Neural cell (in vitro differentiated cells): ENCODE results near the gene DIRAS1.

Experiments
- CTCF ChIP-seq: fragments of 450-650 bp; IDR thresholded peaks from 2 replicates; pipeline ENCODE4 v1.5.1; 2014; ENCODE audit warnings: antibody characterized with exemption, mild to moderate bottlenecking, moderate library complexity; ENCODE audit not compliant: poor library complexity, severe bottlenecking
- EP300 ChIP-seq: fragments of 450-650 bp; conservative IDR thresholded peaks from 2 replicates; pipeline ENCODE4 v1.6.1; 2014; ENCODE audit warnings: antibody characterized with exemption, mild to moderate bottlenecking, moderate library complexity; ENCODE audit not compliant: poor library complexity, severe bottlenecking
- EZH2 ChIP-seq: fragments of 200-600, 300-800 bp; shearing (Covaris generic), sonication (generic); IDR thresholded peaks from 2 replicates; pipeline ENCODE4 v1.6.1; 2014; ENCODE audit warnings: antibody characterized with exemption, low read length, borderline replicate concordance, mild to moderate bottlenecking; ENCODE audit not compliant: insufficient read depth, poor library complexity, severe bottlenecking
- POLR2AphosphoS5 ChIP-seq: IDR thresholded peaks from 2 replicates; pipeline ENCODE4 v1.6.1; 2012
- RAD21 ChIP-seq: fragments of 450-650 bp; conservative IDR thresholded peaks from 2 replicates; pipeline ENCODE4 v1.6.1; 2014; ENCODE audit warnings: antibody characterized with exemption, mild to moderate bottlenecking, moderate library complexity
- REST ChIP-seq: IDR thresholded peaks from 2 replicates; pipeline ENCODE4 v1.6.1; 2012; ENCODE audit warnings: borderline replicate concordance
- SMC3 ChIP-seq: fragments of 450-650 bp; conservative IDR thresholded peaks from 2 replicates; pipeline ENCODE4 v1.6.1; 2014; ENCODE audit warnings: antibody characterized with exemption, mild to moderate bottlenecking, moderate library complexity; ENCODE audit not compliant: poor library complexity
- TAF1 ChIP-seq: IDR thresholded peaks from 2 replicates; pipeline ENCODE4 v1.6.1; 2012; ENCODE audit warnings: low read depth

GRCh38 chr19:2761876-2762782 is 41.0 kb upstream of the DIRAS1 start:
- TF ChIP-seq REST (no peak), EZH2 (no peak), CTCF (no peak), EP300 (no peak), TAF1 (no peak), POLR2AphosphoS5 (no peak), RAD21 (no peak), SMC3 (no peak)
